Nephron progenitor cell (in vitro differentiated cells): ENCODE measurements around the gene SMAGP.
"Not testable (repeated sequence)": the region's sequence is repeated elsewhere in the genome, so short reads cannot be mapped to it uniquely, and the experiment has no call there.

Experiments
- DNase-seq: peaks from one replicate; pipeline ENCODE4 v3.0.0; 2021
- H3K27ac Mint-ChIP-seq: 2 replicates; pipeline ENCODE4 v1.8.0; 2021; ENCODE audit warnings: mild to moderate bottlenecking, moderate library complexity, mixed read lengths
- H3K27me3 Mint-ChIP-seq: 2 replicates; pipeline ENCODE4 v1.8.0; 2021; ENCODE audit warnings: mild to moderate bottlenecking, low read depth, mixed read lengths; ENCODE audit not compliant: poor library complexity
- H3K36me3 Mint-ChIP-seq: 2 replicates; pipeline ENCODE4 v1.8.0; 2021; ENCODE audit warnings: low read depth, mixed read lengths
- H3K4me1 Mint-ChIP-seq: 2 replicates; pipeline ENCODE4 v1.8.0; 2021; ENCODE audit warnings: mixed read lengths
- H3K4me3 Mint-ChIP-seq: 2 replicates; pipeline ENCODE4 v1.8.0; 2021; ENCODE audit warnings: mild to moderate bottlenecking, moderate library complexity, mixed read lengths
- H3K9me3 Mint-ChIP-seq: 2 replicates; pipeline ENCODE4 v1.8.0; 2021; ENCODE audit warnings: mild to moderate bottlenecking, moderate library complexity, mixed read lengths
- CTCF ChIP-seq: fragments of 200-600 bp; sonication (generic); IDR thresholded peaks from 2 replicates; pipeline ENCODE4 v1.5.0; 2021; ENCODE audit warnings: antibody characterized with exemption

The SMAGP gene

GRCh38 chr12:51264297-51264696 is 5.9 kb downstream of the SMAGP start:
- TF ChIP-seq CTCF = no peak
- Mint-ChIP-seq H3K4me1 (peaks cover 1% of the 10 kb centered on the region), H3K27ac (no peak overlapping the region), H3K9me3 (no peaks in the 10 kb centered on the region), H3K36me3 (peaks cover 5% of the 10 kb centered on the region), H3K27me3 (peaks cover 12% of the 10 kb centered on the region), H3K4me3 (no peak overlapping the region)
- no peak for DNase-seq

- DNase-seq = no peak
- Mint-ChIP-seq H3K9me3 (no peaks in the 10 kb centered on the region), H3K4me3 (no peak overlapping the region), H3K4me1 (no peaks in the 10 kb centered on the region), H3K36me3 (peaks cover 5% of the 10 kb centered on the region), H3K27ac (no peak overlapping the region), H3K27me3 (peaks cover 4% of the 10 kb centered on the region)
- no peak for TF ChIP-seq CTCF
Observed at GRCh38 chr12:51263341-51263740, 6.9 kb downstream of the SMAGP start.

GRCh38 chr12:51262758-51263177 is 7.4 kb downstream of the SMAGP start:
- no peak for TF ChIP-seq CTCF
- Mint-ChIP-seq H3K27me3 (peaks cover 4% of the 10 kb centered on the region), H3K27ac (no peak overlapping the region), H3K36me3 (peaks cover 5% of the 10 kb centered on the region), H3K4me1 (no peaks in the 10 kb centered on the region), H3K9me3 (no peaks in the 10 kb centered on the region), H3K4me3 (no peak overlapping the region)
- DNase-seq = peak; percentile 35

GRCh38 chr12:51259600-51259999 is 10.6 kb downstream of the SMAGP start:
- not testable (repeated sequence) for H3K4me3 Mint-ChIP-seq, H3K27ac Mint-ChIP-seq, H3K9me3 Mint-ChIP-seq, H3K36me3 Mint-ChIP-seq, H3K4me1 Mint-ChIP-seq, H3K27me3 Mint-ChIP-seq, DNase-seq

- no peak for TF ChIP-seq CTCF
- no peak for DNase-seq
- no peaks in the 10 kb centered on the region for H3K9me3 Mint-ChIP-seq
- no peak overlapping the region for H3K4me3 Mint-ChIP-seq
- peaks cover 7% of the 10 kb centered on the region for H3K27me3 Mint-ChIP-seq
- H3K36me3 Mint-ChIP-seq = no peaks in the 10 kb centered on the region
- peaks cover 7% of the 10 kb centered on the region for H3K4me1 Mint-ChIP-seq
- peak overlapping the region; percentile 90 for H3K27ac Mint-ChIP-seq
Observed at GRCh38 chr12:51254536-51254935, 15.7 kb downstream of the SMAGP start.

DNA sequence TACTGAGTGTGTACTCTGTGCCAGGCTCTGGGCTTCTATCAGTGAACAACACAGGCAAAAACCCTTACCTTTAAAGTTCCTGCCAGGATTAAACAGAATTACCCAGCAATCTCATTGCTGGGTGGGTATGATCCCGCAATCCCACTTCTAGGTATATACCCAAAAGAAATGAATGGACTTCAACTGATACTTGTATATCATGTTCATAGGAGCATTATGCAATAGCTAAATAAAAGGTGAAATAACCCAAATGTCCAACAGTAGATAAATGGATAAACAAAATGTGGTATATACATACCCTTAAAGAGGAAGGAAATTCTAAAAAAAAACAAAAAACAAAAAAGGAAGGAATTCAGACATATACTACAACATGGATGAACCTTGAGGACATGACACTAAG is 16.9 kb downstream of the SMAGP start:
- Mint-ChIP-seq H3K27ac (no peak overlapping the region), H3K36me3 (no peaks in the 10 kb centered on the region), H3K9me3 (no peaks in the 10 kb centered on the region), H3K4me3 (no peak overlapping the region), H3K27me3 (peaks cover 7% of the 10 kb centered on the region), H3K4me1 (peaks cover 10% of the 10 kb centered on the region)
- TF ChIP-seq CTCF = no peak
- no peak for DNase-seq
